NCI-H748 (cell line): ENCODE measurements around the gene PGM1.

Experiments
- DNase-seq: peaks from one replicate; lab custom pipeline; 2025; ENCODE audit not compliant: unreplicated experiment; lab: John Stamatoyannopoulos, UW

PGM1 gene

GRCh38 chr1:63600248-63600647 lies 7.0 kb downstream of the PGM1 start:
- no peak for DNase-seq

- no peak for DNase-seq
These were observed 7.8 kb downstream of the PGM1 start for GRCh38 chr1:63601061-63601460.

- DNase-seq: no peak
These were observed 8.3 kb downstream of the PGM1 start for GRCh38 chr1:63601463-63601862.

- DNase-seq: no peak
These were observed 8.7 kb downstream of the PGM1 start for GRCh38 chr1:63601912-63602311.

GRCh38 chr1:63602629-63603028 lies 9.4 kb downstream of the PGM1 start:
- DNase-seq: no peak

GRCh38 chr1:63603810-63604209 lies 10.6 kb downstream of the PGM1 start:
- DNase-seq: no peak

- no peak for DNase-seq
These were observed 14.1 kb downstream of the PGM1 start for GRCh38 chr1:63607322-63607721.

GRCh38 chr1:63611231-63611630 lies 18.0 kb downstream of the PGM1 start:
- DNase-seq: no peak

- no peak for DNase-seq
These were observed 19.4 kb downstream of the PGM1 start for GRCh38 chr1:63612564-63612963.

- no peak for DNase-seq
These were observed 19.8 kb downstream of the PGM1 start for GRCh38 chr1:63612971-63613370.

- DNase-seq: peak; percentile 62
These were observed 22.7 kb downstream of the PGM1 start for GRCh38 chr1:63615768-63616420.

- DNase-seq: no peak
These were observed 24.2 kb downstream of the PGM1 start for GRCh38 chr1:63617450-63617849.

GRCh38 chr1:63618011-63618410 lies 24.8 kb downstream of the PGM1 start:
- no peak for DNase-seq

- no peak for DNase-seq
These were observed 26.3 kb downstream of the PGM1 start for GRCh38 chr1:63619558-63619957.

GRCh38 chr1:63620671-63621070 lies 27.5 kb downstream of the PGM1 start:
- DNase-seq: no peak

- DNase-seq: no peak
These were observed 27.9 kb downstream of the PGM1 start for GRCh38 chr1:63621075-63621474.

GRCh38 chr1:63621698-63622097 lies 28.5 kb downstream of the PGM1 start:
- no peak for DNase-seq

GRCh38 chr1:63622849-63623566 lies 29.8 kb downstream of the PGM1 start:
- no peak for DNase-seq

GRCh38 chr1:63623952-63624351 lies 30.7 kb downstream of the PGM1 start:
- DNase-seq: no peak

- DNase-seq: no peak
These were observed 31.7 kb downstream of the PGM1 start for GRCh38 chr1:63624911-63625310.

GRCh38 chr1:63626222-63626621 lies 33.0 kb downstream of the PGM1 start:
- no peak for DNase-seq

- no peak for DNase-seq
These were observed 35.4 kb downstream of the PGM1 start for GRCh38 chr1:63628607-63629006.

GRCh38 chr1:63630238-63630637 lies 37.0 kb downstream of the PGM1 start:
- no peak for DNase-seq
